GM21367 (cell line): Measurements from ENCODE around the gene ROR1.
A peak's percentile ranks its signal among the peaks of the same experiment; 100 is the strongest.
"Not testable (repeated sequence)": the region's sequence is repeated elsewhere in the genome, so short reads cannot be mapped to it uniquely, and the experiment has no call there.

Experiments used
- ATAC-seq: cut with Tn5 transposase; IDR thresholded peaks from one replicate; pipeline ENCODE4 v1.9.1; 2021; ENCODE audit not compliant: unreplicated experiment

Gene ROR1

DNA sequence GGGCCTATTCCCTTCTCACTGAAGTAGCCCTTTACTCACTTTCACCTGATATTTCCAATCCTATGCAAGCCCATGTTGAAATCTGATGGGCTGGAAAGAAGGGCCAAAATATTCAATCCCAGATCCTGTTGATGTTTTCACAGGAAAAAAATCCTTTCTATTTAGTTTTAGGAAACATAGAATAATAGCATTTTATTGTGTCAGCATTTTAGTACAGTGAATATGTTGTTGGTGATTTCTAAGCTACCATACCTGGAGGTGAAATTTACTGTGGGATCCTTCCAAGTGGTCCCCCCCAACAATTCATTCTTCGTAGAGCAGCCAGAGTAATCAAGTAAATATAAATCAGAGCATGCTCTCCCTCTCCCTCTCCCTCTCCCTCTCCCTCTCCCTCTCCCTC is 426.2 kb downstream of the ROR1 start:
- ATAC-seq: no peak

DNA sequence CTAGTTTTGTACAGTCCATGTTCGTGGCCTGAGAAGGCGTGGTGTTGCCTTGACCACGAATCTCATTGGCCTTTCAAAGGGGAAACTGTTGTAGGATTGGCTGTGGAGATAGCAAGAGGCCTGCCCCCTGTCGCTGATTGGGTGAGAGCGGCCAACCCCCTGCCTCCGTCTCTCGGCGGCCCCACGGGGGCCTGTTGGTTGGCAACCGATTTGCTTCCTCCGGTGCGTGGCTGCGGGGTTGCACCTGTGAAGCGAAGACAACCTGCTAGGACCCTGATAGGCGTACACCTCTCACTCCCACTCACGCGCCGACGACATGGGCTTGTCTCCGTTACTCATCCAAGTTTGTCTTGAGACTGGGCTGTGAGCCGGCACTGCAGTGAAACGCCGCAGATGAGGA is 429.6 kb downstream of the ROR1 start, which contains the start of gene UBE2U:
UBE2U (plus strand) TSS at position 204 of the 400 bp plus-strand sequence. CDS start 428 bp downstream, outside the sequence.
- ATAC-seq: no peak

GRCh38 chr1:64209221-64209620 is 435.4 kb downstream of the ROR1 start:
- no peak for ATAC-seq

- ATAC-seq: no peak
These were observed 438.2 kb downstream of the ROR1 start for GRCh38 chr1:64212031-64212430.

DNA sequence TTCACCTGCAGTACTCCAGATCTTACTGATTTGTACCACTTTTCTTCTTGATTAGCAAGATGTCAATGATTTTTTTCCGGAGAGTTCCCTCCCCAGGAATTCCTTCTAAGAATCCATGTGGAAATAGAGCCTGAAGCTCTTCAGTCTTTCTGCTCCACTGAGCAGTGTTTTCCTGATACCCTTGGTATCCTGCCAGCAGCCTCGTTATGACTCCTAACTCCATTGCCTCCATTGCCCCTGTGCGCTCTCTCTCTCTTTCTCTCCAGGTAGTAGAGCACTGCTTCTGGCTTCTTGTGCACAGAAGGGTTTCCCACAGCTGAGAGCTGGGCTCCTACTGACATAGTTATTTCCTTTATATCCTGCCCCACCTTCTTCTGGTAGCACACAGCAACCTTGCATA is 441.8 kb downstream of the ROR1 start:
- ATAC-seq: no peak

GRCh38 chr1:64220241-64220640 is 446.4 kb downstream of the ROR1 start:
- ATAC-seq: no peak

- peak; percentile 73 for ATAC-seq
These were observed 449.7 kb downstream of the ROR1 start for GRCh38 chr1:64223329-64224151.

- not testable (repeated sequence) for ATAC-seq
These were observed 450.4 kb downstream of the ROR1 start for GRCh38 chr1:64224236-64224635.

GRCh38 chr1:64228167-64228957 is 454.5 kb downstream of the ROR1 start:
- no peak for ATAC-seq

DNA sequence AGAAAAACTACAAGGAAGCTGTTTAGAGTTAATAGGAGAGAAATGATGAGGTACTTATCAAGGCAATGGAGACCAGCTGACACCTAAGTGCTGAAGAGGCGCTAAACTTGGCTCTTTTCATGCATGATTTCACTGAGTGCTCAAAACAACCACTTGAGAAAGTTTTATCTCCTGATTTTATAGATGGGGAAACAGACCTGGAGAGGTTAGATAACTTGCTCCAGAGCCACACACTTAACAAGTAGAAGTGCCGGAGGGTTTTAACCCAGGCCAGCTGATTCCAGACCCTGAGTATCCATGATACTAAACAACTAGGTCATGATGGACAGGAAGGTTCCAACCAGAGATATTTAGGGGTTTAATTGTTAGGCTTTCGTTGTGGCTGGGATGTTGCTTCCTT is 455.5 kb downstream of the ROR1 start:
- ATAC-seq: no peak
